ENCODE data around the gene MRPL28.
A peak's percentile ranks its signal among the peaks of the same experiment; 100 is the strongest.
"Not testable (repeated sequence)": the region's sequence is repeated elsewhere in the genome, so short reads cannot be mapped to it uniquely, and the experiment has no call there.

The MRPL28 gene

DNA sequence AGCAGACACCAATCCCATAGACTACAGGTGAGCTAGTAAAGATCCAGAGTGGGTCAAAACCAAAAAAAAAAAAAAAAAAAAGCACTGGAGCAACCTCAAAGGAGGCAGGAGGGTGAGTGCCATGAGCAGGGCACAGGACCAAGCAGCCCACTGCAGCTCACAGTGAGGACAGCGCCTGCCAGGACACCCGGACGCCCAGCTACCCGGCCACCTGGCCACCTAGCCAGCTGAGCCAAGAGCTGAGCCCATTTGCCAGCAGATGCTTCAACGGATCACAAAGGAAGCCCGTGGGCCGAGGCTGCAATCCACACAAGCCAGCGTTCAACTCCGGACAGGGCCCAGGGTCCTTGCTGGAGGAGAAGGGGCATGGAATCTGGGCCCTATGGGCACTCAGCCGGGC is 32.9 kb downstream of the MRPL28 start:
- no peak for DNase-seq

DNA sequence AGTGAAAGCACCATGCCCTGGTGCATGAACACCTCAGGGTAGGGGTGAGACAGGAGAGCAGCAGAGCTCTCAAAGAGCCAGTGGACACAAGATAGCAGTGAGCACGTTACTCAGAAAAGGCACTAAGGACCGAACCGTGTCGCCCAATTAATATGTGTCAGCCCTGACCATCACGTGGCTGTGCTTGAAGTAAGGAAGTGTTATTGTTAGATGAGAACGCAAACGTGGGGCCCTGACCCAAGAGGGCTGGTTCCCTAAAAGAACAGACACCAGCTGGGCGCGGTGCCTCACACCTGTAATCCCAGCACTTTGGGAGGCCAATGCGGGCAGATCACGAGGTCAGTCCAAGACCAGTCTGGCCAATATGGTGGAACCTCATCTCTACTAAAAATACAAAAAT is 34.1 kb downstream of the MRPL28 start:
- DNase-seq, result no peak

DNA sequence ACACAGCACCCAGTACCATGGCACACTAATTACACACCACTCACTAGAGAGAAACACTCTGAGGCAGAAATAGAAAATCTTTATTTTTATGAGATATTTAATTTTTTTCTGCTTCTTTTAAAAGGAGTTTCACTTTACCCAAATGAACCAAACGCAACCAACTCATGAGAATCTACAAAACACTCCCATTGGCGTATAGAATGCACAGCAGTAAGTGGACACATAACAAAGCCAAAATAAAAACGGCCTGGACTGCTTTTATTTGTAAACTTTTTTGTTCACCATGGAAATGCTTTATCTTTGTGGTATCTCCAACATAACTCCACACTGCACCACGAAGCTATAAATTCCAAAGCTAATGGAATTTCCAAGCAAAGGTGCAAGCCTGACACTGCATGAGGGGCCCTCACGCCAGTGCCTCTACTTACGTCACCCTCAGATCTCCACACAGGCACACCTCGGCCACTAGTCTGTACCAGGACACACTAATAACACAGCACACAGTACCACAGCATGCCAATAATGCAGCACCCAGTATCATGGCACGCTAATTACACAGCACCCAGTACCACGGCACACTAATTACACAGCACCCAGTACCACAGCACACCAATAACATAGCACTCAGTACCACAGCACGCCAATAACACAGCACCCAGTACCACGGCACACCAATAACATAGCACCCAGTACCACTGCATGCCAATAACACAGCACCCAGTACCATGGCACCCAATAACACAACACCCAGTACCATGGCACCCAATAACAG is 35.3 kb downstream of the MRPL28 start:
- DNase-seq, result not testable (repeated sequence)

DNA sequence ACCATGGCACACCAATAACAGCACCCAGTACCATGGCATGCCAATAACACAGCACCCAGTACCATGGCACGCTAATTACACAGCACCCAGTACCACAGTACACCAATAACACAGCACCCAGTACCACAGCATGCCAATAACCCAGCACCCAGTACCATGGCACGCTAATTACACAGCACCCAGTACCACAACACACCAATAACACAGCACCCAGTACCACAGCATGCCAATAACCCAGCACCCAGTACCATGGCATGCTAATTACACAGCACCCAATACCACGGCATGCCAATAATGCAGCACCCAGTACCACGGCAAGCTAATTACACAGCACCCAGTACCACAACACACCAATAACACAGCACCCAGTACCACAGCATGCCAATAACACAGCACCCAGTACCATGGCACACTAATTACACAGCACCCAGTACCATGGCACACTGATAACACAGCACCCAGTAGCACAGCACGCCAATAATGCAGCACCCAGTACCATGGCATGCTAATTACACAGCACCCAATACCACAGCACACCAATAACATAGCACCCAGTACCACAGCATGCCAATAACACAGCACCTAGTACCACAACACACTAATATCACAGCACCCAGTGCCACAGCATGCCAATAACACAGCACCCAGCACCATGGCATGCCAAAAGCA is 36.0 kb downstream of the MRPL28 start:
- DNase-seq, result not testable (repeated sequence)

DNA sequence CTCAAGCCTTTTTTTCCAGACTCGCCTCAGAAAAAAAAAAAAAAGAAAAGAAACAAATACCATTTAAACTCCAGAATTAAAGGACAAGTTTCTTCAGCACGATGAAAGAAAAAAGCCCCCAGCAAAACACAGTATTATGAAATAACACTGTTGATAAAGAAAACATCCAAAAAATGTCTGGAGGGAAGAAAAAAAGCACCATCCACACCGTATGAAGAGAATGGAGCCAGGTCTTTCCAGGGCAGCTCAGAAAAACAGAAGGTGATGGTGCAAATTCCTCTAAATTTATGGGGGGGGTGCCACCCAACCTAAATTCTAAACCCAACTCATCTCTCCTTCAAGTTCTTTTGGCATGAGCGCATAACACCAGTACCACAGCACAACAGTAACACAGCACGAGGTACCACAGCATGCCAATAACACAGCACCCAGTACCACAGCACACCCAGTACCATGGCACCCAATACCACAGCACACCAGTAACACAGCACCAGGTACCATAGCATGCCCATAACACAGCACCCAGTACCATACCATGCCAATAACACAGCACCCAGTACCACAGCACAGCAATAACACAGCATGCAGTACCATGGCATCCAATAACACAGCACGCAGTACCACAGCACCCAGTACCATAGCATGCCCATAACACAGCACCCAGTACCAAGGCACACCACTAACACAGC is 36.8 kb downstream of the MRPL28 start:
- DNase-seq, result no peak

DNA sequence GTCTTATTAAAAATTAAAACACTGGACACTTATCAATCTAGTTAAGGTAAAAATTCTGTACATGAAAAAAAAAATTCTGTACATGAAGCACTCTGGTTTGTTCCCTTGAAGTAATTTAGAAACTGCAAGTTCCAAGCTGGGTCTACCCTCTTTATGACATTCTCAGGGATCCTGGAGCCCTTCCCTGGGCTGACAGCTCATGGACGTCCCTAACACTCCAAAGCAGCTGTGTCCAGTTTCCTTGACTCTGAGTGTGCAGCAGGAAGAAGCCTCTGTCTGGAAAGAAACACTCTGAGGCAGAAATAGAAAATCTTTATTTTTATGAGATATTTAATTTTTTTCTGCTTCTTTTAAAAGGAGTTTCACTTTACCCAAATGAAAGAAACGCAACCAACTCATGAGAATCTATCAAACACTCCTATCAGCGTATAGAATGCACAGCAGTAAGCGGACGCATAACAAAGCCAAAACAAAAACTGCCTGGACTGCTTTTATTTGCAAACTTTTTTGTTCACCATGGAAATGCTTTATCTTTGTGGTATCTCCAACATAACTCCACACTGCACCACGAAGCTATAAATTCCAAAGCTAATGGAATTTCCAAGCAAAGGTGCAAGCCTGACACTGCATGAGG is 39.0 kb downstream of the MRPL28 start:
- DNase-seq, result not testable (repeated sequence)

DNA sequence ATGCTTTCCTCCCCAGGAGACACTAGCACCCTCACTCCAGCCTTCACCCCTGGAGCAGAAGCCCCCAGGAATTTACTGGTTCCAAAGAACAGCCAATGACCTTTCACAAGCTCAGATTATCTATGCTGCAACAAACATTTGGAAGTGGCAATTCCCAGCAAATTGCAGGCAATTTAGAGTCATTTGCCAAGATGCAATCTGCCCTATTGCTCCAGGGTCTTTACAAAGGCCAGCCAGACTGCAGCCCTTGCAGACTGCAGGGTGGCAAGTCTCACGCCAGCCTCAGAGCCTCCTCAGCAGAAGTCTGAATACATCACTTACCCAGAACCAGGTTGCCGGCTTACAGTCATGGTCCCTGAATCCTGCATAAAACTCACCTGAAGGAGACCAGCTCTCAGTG is 39.6 kb downstream of the MRPL28 start:
- DNase-seq, result no peak

DNA sequence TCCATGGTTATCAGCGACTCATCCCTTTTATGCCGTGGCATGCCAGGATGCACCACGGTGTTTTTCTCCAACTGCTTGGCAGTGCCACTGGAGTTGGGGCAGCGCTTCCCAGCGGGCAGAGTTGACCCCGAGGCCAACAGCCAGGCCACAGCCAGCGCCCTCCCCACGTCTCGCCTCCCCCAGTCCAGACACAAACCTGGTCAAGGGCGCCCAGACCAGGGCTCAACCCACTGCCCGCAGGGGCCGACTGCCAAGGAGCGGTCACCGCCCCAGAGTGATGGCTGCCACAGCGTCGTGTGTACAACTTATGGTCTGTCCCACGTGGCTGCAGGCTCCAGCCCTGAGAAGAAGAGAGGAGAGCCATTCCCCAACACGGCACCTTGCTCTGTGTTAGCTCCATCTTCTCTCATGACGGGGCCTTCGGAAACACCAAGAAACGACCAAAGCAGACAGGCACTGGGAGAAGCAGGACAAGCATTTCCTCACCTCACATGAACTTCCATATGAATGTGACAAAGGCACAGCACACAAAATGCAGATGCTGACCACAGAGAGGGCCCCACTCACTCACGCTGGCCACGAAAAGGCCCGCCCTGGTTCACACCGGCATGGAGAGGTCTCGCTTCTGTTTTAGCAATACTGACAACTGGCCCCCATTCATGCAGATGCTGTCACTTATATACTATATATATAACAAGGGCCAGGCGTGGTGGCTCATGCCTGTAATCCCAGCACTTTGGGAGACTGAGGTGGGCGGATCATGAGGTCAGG is 44.8 kb downstream of the MRPL28 start:
- DNase-seq, result no peak

DNA sequence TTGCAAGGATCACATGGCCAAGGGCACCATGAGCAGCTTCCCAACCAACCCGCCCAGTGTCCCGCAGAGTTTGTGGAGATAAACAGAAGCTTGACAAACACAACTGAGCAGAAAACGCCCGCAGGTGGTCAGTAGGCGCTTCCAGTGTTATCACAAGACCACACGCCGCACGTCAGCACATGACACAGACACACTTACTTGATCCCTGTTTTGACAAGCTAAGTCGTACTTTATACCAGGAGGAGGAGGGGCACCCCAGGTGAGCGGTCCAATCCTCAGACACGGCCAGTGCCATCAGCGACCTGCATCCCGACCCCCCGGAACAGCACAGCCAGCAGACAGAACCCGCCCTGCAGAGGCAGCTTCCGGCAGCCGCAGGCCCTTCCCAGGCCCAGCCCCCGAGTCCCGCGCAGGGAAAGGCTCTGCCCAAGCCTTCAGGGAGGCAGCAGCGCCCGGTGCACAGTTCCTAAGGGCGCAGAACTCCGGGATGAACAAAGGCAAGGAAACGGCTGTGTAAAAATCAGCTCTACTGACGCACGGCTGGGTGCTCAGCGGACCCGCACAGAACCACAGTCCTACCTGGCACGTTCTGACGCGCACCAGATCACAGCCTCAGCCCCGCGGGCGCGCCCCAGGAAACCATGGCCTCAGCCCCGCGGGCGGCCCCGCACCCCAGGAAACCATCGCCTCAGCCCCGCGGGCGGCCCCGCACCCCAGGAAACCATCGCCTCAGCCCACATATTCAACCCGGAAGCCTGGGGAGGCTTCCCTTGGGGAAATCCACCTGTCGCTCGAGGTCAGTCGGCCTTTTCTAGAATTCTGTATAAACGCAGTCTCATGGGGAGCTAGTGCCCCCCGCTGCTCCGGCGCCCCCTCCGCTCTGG is 45.6 kb downstream of the MRPL28 start:
- DNase-seq, result peak; percentile 71

DNA sequence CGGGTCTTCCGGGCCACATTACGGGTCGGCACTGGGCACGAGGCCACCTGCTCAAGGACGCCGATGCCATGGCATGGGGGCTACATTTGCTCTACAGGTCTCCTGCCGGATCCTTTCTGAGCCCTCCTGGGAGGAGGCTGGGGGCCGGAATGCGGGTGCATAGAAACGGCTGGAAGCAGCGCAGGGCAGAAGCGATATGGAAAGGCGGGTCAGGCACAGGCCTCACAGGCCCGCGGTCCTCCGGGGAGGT is 46.2 kb downstream of the MRPL28 start:
- DNase-seq, result no peak

DNA sequence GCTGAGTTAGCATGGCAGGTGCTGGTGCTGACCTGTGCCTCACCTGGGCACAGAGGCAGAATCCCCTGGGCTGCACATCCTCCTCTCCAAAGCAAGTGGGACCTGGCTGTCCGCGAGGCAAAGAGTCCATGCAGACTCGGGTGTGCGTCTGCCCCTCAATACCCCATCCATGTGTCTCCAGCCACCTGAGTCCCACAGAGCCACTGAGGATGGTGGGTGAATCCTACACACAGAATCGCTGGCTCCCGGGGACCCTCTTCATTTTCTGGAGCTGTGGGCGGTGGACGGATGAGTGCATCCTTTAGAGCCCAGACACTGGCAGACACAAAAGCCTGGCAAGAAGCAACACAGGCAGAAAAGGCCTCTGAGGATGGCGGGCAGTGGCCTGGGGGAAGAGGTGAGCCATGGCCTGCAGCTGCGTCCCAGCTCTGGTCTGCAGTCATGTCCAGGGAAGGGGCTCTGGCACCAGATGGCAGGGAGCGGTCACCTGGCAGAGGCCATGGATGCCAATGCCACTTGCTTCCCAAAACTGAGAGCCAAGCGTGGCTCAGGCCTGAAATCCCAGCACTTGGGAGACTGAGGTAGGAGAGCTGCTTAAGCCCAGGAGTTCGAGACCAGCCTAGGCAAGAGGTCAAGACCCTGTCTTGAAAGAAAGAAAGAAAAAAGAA is 47.7 kb downstream of the MRPL28 start:
- DNase-seq, result no peak

DNA sequence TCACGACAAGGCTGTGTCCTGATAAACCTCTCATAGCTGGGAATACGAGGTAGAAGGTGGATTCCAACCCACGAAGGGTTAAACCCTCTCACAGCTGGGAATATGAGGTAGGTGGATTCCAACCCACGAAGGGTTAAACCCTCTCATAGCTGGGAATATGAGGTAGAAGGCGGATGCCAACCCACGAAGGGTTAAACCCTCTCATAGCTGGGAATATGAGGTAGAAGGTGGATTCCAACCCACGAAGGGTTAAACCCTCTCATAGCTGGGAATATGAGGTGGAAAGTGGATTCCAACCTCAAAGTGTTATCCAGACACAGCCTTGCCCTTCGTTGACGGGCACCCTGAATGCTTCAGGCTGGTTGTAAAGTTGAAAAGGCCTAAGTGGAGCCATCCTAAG is 48.8 kb downstream of the MRPL28 start:
- no peak for DNase-seq

DNA sequence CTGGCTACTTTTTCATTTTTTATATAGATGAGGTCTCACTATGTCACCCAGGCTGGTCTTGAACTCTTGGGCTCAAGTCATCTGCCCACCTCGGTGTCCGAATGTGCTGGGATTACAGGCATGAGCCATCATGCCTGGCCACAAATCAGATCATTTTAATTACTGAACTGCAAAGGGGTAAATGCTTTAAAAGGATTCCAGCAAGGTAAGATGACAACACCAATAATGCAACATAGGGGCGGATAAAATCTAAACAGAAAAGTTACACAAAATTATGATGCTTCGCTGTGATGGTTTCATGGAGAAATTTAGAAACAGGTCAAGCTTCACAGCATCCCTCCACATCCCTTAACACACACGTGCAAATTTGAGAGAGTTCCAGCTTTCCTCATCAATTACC is 50.1 kb downstream of the MRPL28 start:
- no peak for DNase-seq

DNA sequence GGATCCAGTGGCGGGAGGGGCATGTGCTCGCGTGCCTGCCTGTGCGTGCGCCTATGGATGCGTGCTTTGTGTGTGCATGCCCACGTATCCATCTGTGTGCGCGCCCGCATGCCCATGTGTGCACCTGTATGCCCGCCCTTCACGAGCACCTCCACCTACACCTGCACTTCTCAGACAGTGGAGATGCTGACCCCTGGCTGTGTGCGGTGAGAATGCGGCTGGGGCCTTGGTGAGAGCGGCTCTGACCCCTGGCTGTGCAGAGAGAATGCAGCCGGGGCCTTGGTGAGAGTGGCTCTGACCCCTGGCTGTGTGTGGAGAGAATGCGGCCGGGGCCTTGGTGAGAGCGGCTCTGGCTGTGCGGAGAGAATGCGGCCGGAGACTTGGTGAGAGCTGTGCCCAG is 51.7 kb downstream of the MRPL28 start:
- no peak for DNase-seq

DNA sequence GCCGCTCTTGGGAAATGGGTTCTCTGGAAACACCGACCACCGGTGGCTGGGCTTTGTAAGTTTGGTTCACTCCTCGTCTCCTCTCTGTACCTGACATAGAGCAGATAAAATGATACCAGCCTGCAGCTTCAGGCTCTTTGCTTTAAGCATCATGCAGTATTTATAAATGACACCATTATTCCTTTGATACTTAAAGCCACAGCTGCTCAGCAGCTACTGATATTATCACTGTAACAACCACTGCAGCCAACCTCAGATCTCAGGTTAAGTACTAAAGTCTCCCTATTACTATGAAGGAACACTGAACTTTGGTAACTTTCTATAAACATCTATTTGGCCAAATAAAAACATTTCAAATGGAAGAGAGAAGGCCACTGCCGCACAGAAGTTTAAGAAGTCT is 52.8 kb downstream of the MRPL28 start:
- no peak for DNase-seq

Data from effector CD4-positive, alpha-beta T cell (primary cell).